NCI-H82 treated with DMSO at 0.1 percent for 48 hours (cell line): ENCODE results near the gene KIAA0040.

Experiments
- DNase-seq: peaks from one replicate; lab custom pipeline; 2025; ENCODE audit not compliant: unreplicated experiment; lab: John Stamatoyannopoulos, UW

The KIAA0040 gene

DNA sequence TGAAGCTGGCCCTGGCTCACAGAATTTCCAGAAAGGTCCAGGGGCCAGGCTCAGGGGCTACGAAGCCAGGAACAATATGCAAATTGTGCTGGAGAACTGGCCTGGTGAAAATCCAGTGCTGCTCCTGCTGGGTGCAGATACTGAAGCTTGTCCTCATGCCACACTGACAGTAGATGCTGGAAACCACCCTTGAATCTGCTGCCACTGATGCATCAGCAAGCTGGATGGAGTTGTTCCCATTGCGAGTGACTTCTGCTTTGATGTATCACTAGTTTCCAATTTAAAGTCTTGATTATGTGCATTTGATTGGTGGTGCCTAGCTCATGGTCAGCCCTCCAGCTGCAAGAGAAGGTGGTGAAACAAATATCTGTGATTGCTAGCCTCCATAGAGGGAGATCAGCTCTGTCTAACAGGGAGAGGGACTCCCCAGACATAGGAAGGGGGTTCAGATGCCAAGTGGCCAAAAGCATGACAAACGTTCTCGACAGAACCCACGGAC, 11.0 kb upstream of the KIAA0040 start:
- DNase-seq = no peak

DNA sequence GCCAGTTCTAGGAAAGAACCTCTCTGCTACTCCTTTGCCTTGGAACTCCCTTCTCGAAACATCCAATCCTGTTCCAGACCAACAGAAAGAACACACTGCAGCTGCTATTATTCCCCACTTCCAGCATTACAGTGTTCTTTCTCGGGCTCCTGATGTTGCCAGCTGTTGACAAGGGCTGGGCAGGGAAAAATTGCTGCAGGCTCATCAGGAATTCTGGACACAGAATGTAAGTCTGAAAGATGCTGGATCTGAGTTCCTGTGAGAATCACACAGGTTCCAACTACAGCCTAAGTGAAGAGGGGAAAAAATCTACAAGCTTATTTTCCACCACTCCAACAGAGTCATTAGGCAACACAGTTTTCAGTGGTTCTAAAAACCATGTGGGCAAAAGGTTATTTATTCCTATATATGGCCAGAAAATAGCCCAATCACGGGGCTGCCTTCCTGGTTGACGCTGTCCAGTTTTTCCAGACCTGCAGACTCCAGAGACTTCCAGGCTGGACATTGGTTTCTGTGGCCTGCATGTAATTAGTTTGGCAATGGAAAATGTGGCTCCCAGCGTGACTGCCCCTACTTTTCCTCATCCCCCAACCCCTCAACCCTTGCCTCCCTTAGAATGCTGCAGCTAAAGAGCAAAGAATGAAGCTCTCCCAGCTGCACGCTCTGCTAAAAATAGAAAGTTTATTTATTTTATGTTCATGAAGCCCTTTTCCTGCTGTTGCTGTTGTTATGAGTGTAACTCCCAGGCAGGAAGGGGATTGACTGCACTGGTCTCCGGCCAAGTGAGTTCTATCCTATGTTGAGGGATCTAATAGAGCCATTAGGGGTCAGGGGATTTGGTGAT, 8.3 kb upstream of the KIAA0040 start:
- no peak for DNase-seq

DNA sequence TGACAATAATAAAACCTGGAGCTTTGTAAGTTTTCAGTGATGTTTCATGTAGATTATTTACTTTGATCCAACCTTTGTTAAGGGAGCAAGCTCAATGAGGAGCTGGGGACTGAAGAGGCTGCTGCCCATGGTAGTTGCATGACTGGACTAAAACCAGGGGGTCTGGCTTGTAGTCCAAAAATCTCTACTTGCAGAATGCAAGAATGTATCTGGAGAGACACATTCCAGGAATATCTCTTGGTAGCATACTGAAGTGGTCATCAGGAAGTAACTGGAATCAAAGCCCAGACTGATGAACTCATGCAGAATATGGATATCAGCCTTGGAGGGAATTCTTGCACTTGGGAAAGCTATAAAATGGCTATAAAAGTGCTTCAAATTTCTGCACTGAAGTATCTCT, 5.8 kb upstream of the KIAA0040 start:
- no peak for DNase-seq

DNA sequence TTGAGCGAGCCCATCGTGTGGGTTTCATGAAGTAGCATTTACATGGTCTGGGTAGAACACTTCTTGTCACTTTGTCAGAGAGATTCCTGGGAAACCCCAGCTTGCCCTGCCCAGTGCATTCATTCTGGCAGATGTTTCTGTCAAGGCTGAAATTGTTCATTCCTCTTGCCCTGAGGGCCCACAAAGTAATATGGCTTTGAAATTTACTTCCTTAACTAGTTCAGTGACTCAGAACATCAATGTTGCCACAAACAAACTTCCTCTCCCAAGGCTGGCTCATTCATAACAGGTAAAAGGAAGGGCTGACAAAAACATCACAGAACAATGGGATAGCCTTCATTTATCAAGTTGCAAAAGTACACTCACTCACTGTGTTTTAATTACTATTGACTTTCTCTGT, 5.0 kb upstream of the KIAA0040 start:
- DNase-seq = no peak

DNA sequence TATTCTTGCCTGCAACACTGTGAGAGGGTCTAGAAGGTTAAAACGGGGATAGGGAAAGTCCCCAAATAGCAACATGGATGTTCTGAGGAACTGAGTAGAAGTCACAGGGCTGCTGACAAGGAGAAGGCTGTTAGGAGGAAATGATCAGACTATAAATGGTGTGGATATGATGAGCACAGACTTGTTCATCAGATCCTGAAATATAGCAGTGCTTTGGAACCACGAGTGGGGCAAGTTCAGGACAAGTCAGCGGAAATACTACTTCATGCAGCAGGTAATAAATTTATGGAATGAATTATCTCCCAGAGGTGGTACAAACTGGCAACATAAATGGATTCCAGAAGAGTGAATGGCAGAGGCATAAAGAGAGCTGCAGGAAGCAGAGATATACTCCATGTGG, 3.2 kb upstream of the KIAA0040 start:
- no peak for DNase-seq

DNA sequence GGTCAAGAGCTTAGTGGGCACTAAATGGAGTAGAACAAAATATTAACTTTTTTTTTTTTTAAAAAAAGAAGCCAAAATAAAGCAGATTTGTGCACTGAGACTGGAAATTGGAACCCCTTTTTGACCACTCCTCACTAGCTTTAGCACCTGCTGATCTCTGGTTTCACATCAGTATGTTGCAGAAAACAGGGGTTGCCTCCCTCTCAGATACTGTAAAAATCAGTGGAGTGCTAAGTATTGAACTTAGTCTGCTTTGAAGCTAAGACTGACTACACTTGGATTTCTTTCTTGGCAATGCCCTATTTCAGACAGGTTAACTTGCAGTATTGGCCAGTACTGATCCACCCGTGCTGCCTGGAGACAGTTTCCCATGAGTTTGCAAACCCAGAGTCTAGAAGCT, 2.7 kb upstream of the KIAA0040 start:
- no peak for DNase-seq

DNA sequence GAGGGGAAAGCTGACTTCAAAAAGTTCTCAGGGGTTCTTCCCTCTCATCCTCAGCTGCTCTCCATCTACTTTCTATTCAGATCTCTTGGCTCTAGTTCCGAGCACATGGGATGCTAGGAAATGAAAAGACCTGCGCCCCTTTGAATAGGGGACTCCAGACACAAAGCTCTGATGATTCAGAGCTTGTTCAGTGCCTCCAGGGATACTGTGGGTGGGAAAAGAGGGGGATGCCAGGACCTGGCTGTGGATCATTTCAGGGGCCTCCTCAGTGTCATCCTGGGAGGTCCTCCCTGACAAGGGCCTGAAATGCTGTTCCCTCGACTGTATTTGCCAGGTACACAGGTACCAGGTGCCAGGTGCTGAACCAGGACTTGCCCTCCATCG, 943 bp upstream of the KIAA0040 start:
- DNase-seq = no peak

DNA sequence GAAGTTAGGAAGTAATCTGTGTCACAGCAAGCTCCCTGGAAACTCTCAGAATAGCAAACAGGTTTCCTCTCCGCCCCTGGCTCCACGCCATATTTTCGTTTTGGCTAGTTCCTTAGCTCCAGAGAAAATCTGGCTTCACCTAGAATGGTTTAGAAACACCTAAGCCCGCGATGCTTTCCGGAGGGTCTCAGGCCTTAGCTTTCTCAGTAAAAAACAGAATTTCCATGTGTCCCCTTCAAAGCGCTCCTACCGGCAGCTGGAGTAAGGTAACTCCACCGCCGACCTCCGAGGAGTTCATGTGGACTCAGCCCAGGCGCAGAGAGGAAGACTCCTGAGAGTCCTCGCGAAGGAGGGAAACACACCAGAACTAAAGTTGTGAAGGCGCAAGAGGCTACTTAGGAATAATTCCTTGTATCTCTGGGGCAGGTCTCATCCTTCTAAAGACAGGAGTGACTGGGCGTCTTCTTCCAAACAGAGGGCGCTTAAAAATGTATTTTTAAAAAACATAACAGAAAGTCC, 406 bp downstream of the KIAA0040 start:
- peak; percentile 21 for DNase-seq

DNA sequence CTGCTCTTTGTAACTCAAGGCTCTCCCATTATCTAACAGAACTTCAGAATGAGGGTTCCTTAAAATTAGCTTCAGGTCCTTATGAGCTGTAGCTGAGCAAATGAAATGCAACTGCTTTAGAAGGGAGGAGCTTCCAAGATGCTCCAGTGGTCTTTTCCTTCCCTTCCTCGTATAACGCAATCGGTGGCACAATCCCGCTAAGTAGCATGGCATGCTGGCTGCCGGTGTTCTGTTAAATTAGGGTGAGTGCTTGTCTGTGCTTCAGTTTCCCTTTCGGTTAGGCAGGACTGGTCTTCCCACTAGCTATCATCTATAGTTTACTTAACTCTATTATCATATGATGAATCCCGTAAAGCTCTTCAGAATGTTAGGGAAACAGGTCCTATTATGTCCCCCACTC, 917 bp downstream of the KIAA0040 start:
- DNase-seq = no peak

DNA sequence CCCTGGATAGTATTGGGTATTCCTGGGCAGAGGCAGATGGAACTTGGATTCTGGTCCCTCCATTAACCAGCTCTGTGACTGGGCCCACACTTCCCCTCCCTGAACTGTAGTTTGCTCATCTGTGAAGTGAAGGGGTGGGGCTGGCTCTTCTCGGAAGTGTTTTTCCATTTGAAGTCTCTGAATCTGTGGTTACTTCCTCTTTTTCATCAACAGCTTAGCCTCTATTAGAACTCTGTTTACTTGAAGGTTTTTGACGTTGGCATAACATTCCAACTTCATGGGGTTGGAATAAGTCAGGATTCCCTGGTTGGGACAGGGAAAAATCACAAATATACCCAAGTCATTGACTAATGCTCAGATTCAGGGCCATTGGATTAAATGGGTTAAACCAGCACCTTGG, 3.6 kb downstream of the KIAA0040 start:
- no peak for DNase-seq

DNA sequence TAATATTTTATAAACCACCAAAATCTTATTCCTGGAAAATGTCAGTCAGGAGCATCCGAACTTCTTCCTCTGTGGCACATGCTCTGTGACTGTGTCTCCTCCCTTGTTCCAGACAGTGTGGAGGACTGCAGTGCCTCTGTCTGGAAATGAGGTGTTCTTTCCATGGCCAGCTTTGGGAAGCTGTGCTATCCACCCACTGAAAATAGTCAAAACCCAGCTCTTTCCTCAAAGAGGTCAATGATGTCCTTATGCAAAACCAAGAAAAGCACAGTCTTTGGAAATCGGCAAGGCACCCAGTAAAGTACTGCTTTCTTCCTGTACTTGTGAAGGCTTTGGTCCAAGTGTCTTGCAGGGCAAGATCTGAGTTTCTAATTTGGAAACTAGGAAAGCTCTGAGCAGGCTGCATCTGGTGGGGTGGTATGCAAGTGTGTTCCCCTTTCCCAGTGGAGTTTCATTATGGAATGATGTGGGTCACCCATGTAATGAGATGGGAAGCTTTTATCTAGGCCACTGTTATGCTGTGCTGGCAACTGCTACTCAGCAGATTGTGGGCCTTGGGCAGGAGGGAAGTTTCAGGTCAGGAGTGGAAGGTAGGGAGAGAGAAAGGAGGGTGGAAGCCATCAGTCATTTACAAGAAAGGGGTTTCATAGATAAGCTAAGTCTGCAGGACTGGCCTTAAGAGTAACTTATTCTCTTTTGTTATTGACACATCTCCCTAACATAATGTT, 6.0 kb downstream of the KIAA0040 start:
- no peak for DNase-seq

DNA sequence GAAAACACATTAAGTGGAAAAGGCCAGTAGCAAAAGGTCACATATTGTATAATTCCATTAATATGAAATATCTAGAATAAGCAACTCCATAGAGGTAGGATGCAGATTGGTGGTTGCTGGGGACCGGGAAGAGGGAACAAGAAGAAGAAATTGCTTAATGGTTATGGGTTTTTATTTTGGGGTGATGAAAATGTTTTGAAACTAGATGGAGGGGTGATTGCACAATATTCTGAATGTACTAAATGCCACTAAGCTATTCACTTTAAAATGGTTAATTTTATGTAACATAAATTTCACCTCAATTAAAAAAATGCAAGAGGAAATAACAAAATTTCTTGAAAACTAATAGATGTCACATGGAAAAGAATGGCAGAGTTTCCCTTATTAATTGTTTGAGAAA, 6.7 kb downstream of the KIAA0040 start:
- DNase-seq = no peak

DNA sequence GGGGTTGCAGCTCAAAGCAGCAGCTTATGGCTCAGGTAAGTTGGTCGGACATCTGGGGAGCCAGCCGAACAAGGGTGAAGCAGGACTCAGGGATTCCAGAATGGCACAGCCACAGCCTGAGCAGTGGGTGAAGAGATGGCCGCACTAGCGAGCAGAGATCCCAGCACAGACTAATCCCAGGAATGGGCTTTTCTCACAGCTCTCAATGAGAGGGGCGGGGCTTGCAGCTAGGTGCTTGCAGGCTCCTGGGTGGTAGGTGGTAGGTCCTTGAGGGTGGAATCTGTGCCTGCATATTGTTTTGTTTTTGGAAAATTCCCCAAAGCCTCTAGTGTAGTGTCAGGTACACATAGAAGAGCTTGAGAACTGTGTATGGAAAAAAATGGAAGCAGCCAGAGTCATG, 9.0 kb downstream of the KIAA0040 start:
- DNase-seq = no peak

DNA sequence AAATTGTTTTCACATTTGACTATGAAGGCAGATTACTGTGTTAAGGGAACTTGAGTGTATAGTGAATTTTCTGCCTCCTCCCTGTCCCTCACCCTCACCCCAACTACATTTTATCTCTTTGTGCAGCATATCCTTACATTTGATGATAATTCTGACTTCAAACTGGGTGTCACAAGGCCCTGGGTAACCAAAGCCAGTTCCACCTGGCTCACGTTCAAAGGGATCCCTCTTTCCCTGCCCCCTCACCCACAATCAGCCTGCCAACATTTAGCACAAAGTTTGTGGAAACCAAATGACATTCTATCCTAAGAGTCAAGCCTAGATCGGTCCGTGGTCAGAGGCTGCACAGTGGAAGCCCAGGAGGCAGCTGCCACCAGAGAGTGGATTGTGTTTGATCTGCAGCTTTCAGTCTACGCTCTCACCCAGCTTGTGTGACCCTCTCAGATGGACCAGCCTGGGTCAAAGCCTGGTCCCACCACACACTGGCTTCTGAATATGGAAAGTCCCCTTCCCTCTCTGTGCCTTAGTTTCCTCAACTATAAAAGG, 10.3 kb downstream of the KIAA0040 start:
- DNase-seq = no peak

DNA sequence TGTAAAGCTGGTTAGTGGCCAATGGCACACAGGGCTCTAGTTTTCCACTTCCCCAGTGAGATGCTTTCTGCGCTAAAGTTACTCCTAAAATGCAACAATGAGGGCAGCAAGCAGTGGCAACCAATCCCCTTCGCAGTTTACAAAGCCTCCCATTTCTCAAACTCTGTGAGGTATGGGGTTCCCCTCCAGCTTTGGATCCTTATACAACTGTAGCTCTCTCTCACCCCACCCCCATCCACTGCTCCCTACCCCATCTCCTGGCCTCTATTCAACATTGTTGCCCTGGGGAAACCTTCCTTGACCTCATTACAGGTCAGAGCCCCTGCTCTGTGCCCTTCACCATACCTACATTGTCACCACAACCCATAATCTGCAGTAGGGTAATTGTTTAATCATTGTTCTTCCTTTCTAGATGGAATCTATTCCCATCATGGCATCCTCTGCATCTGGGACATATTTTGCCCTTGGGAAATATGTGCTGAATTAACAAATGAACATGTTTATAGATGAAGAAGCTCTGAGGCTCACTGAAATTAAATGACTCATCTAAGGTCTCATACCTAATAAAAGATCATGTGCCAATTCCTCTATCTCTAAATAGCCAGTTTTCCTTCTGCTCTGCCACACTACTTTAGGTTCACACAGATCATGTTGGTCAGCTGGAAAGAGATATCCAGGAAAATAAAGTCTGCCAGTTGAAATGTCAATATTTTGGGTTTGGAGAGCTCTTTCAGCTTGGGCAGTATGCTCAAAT, 12.6 kb downstream of the KIAA0040 start:
- DNase-seq = no peak

DNA sequence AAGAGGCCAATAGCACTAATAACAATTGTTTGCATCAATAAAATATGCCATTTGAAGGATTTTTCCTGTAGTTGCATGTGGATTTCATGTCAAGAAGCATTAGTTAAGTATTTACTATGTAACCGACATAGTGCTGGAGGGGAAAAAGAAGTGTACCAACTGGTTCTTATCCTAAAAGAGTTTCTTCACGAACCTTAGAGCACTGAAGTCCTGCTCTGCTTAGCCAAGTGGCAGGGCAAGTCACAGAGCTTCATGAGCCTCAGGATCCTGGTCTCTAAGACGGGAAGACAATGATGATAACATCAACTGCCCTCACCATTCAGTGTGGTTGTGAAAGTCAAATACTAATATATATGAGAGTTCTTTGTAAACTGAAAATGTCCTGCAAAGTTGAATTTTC, 14.1 kb downstream of the KIAA0040 start:
- no peak for DNase-seq

DNA sequence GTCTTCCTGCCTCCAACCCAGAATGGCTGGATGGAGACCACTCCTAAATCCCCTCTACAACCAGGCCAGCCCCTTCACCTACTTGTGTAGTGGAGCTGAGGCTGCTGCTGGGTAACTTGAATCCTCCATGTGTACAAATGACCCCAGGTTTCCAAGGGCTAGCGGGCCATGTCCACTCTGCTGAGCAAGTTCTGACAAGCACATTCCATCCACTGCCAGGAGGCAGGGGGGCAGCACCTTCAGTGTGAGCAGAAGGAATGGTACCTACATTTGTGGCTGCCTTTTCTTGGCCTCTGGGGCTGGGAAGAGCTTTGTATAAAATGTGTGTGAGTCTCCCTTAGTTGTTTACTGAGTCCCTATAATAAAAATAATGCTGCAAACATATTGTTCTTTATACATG, 14.5 kb downstream of the KIAA0040 start:
- no peak for DNase-seq

DNA sequence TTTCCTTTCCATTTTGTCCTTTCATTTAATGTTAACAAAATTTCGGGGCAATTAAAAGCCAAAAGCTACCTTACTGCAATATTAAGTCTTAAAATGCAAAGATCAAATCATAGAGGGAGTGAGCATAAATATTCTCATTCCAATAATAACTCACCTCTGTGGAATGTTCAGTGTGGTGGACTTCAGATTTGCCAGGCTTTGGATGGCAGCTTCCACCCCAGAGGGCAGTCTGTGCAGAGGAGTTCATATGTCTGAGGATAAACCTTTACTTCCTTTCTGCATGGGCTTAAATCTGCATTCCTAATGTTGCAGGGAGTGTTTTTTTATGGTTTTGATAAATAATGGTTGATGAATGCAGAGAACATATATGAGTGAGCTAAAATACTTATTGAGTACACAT, 16.3 kb downstream of the KIAA0040 start:
- no peak for DNase-seq

DNA sequence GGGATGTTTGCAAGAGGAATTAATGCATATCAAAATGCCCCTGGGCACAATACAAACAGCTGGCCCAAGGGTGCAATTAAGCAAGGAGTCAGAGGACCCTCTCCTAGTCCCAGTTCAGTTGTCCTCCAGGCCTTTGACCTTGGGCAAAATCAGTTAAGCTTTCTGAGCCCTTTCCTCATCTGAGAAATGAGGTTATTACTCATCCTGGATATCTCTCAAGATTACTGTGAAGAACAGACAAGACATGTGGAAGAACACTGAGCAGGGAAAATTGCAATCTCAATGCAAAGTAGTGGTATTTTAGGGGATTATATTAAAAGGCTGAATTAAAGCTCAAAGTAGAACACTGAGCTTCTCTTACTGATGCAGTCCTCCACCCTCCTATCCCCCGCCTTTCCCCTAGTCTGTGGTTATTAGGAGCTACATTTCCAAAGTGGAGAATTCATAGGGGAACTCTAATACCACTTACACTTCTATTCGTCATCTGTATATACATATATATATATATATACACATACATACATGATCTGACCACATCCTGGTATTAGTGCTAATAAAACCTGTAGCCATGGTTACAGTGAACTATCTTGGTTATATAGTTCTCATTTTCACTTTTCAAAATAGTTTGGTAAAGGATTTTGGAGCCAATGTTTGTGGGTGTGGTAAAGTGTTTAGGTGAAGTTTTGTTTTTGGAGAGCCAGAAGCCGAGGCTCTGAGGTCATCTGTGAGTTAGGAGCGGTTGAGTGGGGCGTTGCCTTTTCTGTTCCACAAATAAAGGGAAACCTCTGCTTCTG, 18.1 kb downstream of the KIAA0040 start:
- DNase-seq = no peak

DNA sequence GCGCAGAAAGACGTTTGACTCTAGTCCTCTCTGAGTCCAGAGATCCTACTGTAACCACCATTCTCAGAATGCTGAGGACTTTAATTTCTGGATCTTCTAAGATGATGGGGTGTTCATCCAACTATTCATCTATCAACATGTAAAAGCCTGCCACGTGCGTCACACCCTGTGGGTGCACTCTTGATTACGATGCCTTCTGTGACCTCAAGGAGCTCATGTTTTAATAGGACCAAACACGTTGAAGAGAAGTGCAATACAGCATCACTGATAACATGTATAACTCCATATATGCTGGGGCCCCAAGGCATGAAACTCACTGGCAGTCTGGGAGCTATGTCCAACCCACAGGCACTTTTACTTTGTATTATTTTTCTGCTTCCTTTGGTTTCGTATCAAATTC, 19.0 kb downstream of the KIAA0040 start:
- DNase-seq = no peak
